H9 (cell line): ENCODE results near the gene TGFBR1. TPM values are rescaled to one million over a fixed set of nuclear protein-coding genes. Genes with fewer than 3 reads are reported as not detected.
A peak's percentile ranks its signal among the peaks of the same experiment; 100 is the strongest.

Experiments
- DNase-seq: peaks from one replicate; pipeline ENCODE4 v3.0.0-alpha.2; 2017
- H2AFZ ChIP-seq: one replicate; pipeline ENCODE4 v1.6.1; 2013; ENCODE audit warnings: mild to moderate bottlenecking, low read length, control low read depth, moderate library complexity
- H2AK5ac ChIP-seq: 2 replicates; pipeline ENCODE4 v1.6.1; 2013; ENCODE audit warnings: low read length, control low read depth, mixed read lengths; ENCODE audit not compliant: insufficient read length
- H2BK120ac ChIP-seq: one replicate; pipeline ENCODE4 v1.6.1; 2013; ENCODE audit warnings: low read depth, mild to moderate bottlenecking, low read length, control low read depth, inconsistent platforms; ENCODE audit not compliant: poor library complexity, severe bottlenecking
- H2BK12ac ChIP-seq: 2 replicates; pipeline ENCODE4 v1.6.1; 2013; ENCODE audit warnings: low read length, control low read depth, mixed read lengths, low read depth; ENCODE audit not compliant: insufficient read length
- H2BK15ac ChIP-seq: 2 replicates; pipeline ENCODE4 v1.6.1; 2013; ENCODE audit warnings: low read depth, low read length, control low read depth
- H2BK20ac ChIP-seq: one replicate; pipeline ENCODE4 v1.6.1; 2013; ENCODE audit warnings: low read depth, mild to moderate bottlenecking, low read length, control low read depth, inconsistent platforms; ENCODE audit not compliant: poor library complexity, severe bottlenecking
- H2BK5ac ChIP-seq: 2 replicates; pipeline ENCODE4 v1.6.1; 2013; ENCODE audit warnings: low read length, control low read depth, mixed read lengths; ENCODE audit not compliant: insufficient read length
- H3K14ac ChIP-seq: 2 replicates; pipeline ENCODE4 v1.6.1; 2013; ENCODE audit warnings: low read length, control low read depth; ENCODE audit not compliant: insufficient read depth
- H3K18ac ChIP-seq: 2 replicates; pipeline ENCODE4 v1.6.1; 2013; ENCODE audit warnings: low read depth, mild to moderate bottlenecking, mixed read lengths, low read length, control low read depth; ENCODE audit not compliant: insufficient read length
- H3K23ac ChIP-seq: 2 replicates; pipeline ENCODE4 v1.6.1; 2013; ENCODE audit warnings: low read length, control low read depth, mixed read lengths, low read depth; ENCODE audit not compliant: insufficient read length
- H3K23me2 ChIP-seq: 2 replicates; pipeline ENCODE4 v1.6.1; 2013; ENCODE audit warnings: low read depth, mild to moderate bottlenecking, mixed read lengths, low read length, control low read depth; ENCODE audit not compliant: insufficient read length, poor library complexity, severe bottlenecking
- H3K27ac ChIP-seq: 2 replicates; pipeline ENCODE4 v1.5.1; 2013; ENCODE audit warnings: low read length, control low read depth, mixed read lengths, low read depth; ENCODE audit not compliant: insufficient read length
- H3K27me3 ChIP-seq: 2 replicates; pipeline ENCODE4 v1.6.1; 2013; ENCODE audit warnings: low read length, control low read depth, inconsistent platforms; ENCODE audit not compliant: insufficient read depth
- H3K4ac ChIP-seq: 2 replicates; pipeline ENCODE4 v1.6.1; 2013; ENCODE audit warnings: low read depth, mild to moderate bottlenecking, control low read depth, inconsistent platforms, low read length, moderate library complexity
- H3K4me1 ChIP-seq: 2 replicates; pipeline ENCODE4 v1.6.1; 2013; ENCODE audit warnings: low read length, control low read depth, inconsistent platforms; ENCODE audit not compliant: insufficient read depth
- H3K4me2 ChIP-seq: 2 replicates; pipeline ENCODE4 v1.6.1; 2013; ENCODE audit warnings: low read length, control low read depth, mixed read lengths; ENCODE audit not compliant: insufficient read length, insufficient read depth
- H3K56ac ChIP-seq: 2 replicates; pipeline ENCODE4 v1.6.1; 2013; ENCODE audit warnings: low read depth, mild to moderate bottlenecking, mixed read lengths, low read length, control low read depth; ENCODE audit not compliant: insufficient read length
- H3K79me1 ChIP-seq: 2 replicates; pipeline ENCODE4 v1.6.1; 2013; ENCODE audit warnings: low read depth, mild to moderate bottlenecking, moderate library complexity, low read length, control low read depth, inconsistent platforms; ENCODE audit not compliant: insufficient read depth, poor library complexity, severe bottlenecking
- H3K79me2 ChIP-seq: 2 replicates; pipeline ENCODE4 v1.6.1; 2013; ENCODE audit warnings: low read length, control low read depth, inconsistent platforms; ENCODE audit not compliant: insufficient read depth
- H3K9ac ChIP-seq: 2 replicates; pipeline ENCODE4 v1.6.1; 2013; ENCODE audit warnings: low read length, control low read depth, mixed read lengths; ENCODE audit not compliant: insufficient read length; ENCODE audit errors: extremely low read depth
- H3K9me3 ChIP-seq: one replicate; pipeline ENCODE4 v1.6.1; 2013; ENCODE audit warnings: low read depth, low read length, inconsistent platforms; ENCODE audit not compliant: control insufficient read depth
- H3T11ph ChIP-seq: one replicate; pipeline ENCODE4 v1.6.1; 2013; ENCODE audit warnings: mild to moderate bottlenecking, low read length, control low read depth, inconsistent platforms
- H4K20me1 ChIP-seq: one replicate; pipeline ENCODE4 v1.6.1; 2013; ENCODE audit not compliant: control insufficient read depth, insufficient read length, insufficient read depth
- H4K5ac ChIP-seq: 2 replicates; pipeline ENCODE4 v1.6.1; 2013; ENCODE audit warnings: low read depth, mild to moderate bottlenecking, mixed read lengths, low read length, control low read depth; ENCODE audit not compliant: insufficient read length
- H4K8ac ChIP-seq: replicated peaks from 2 replicates; pipeline ENCODE4 v1.6.1; 2013; ENCODE audit warnings: low read length, control low read depth, mixed read lengths, low read depth; ENCODE audit not compliant: insufficient read length
- H4K91ac ChIP-seq: 2 replicates; pipeline ENCODE4 v1.6.1; 2013; ENCODE audit warnings: low read depth, mild to moderate bottlenecking, moderate library complexity, mixed read lengths, low read length, control low read depth; ENCODE audit not compliant: insufficient read length
- H3K27ac Mint-ChIP-seq, 3 experiments: 2 replicates in 2 of 3; 3 replicates in 1 of 3; pipeline ENCODE4 v1.8.0; 2020 to 2021; ENCODE audit warnings: mixed read lengths in 3 of 3, mild to moderate bottlenecking in 1 of 3, moderate library complexity in 1 of 3
- H3K27me3 Mint-ChIP-seq: 2 replicates; pipeline ENCODE4 v1.8.0; 2021; ENCODE audit warnings: low read depth, mild to moderate bottlenecking, moderate library complexity, mixed read lengths
- H3K36me3 Mint-ChIP-seq, 3 experiments: 2 replicates in 2 of 3; 3 replicates in 1 of 3; pipeline ENCODE4 v1.8.0; 2020 to 2021; ENCODE audit warnings: low read depth in 3 of 3, mixed read lengths in 3 of 3; ENCODE audit not compliant: insufficient read depth in 1 of 3
- H3K4me1 Mint-ChIP-seq, 2 experiments: 2 replicates each; pipeline ENCODE4 v1.8.0; 2020; ENCODE audit warnings: mixed read lengths in 2 of 2
- H3K4me3 Mint-ChIP-seq, 2 experiments: 2 replicates in 1 of 2; 3 replicates in 1 of 2; pipeline ENCODE4 v1.8.0; 2020 to 2021; ENCODE audit warnings: mild to moderate bottlenecking in 2 of 2, mixed read lengths in 2 of 2, moderate library complexity in 1 of 2
- H3K9me3 Mint-ChIP-seq, 2 experiments: 2 replicates in 1 of 2; 3 replicates in 1 of 2; pipeline ENCODE4 v1.8.0; 2020; ENCODE audit warnings: mild to moderate bottlenecking in 2 of 2, mixed read lengths in 2 of 2, moderate library complexity in 1 of 2
- CTCF ChIP-seq: fragments of 200-600 bp; sonication (generic); conservative IDR thresholded peaks from 3 replicates; pipeline ENCODE4 v1.8.0; 2021; ENCODE audit warnings: antibody characterized with exemption, mild to moderate bottlenecking
- WGBS: extraction: QIAGEN DNeasy Blood & Tissue Kit; methylation state at CpG from one replicate; pipeline ENCODE4 v1.1.7; 2013; ENCODE audit warnings: missing lambda C conversion rate, low lambda C conversion rate, mixed read lengths; ENCODE audit not compliant: insufficient read length; ENCODE audit errors: extremely low coverage; 5-methylcytosine and 5-hydroxymethylcytosine counted together
- total RNA-seq: library from RNA; stranded (reverse); gene quantifications from 2 replicates; pipeline ENCODE4 v1.2.1, GENCODE V29; 2021

TGFBR1 gene
- total RNA-seq, 1 experiment from 2014 or later: 59.3 TPM

- Mint-ChIP-seq H3K27ac (peak overlapping the region in 2 of 3 experiments; percentile 26 to 27; a peak in 3 of 7 replicates), H3K4me3 (peak overlapping the region in 1 of 2 experiments; percentile 15; a peak in 1 of 5 replicates), H3K4me1 (peaks cover 69 to 79% of the 10 kb centered on the region in 2 experiments), H3K9me3 (peaks cover 0 to 2% of the 10 kb centered on the region in 2 experiments; a peak in 1 of 5 replicates), H3K27me3 (no peaks in the 10 kb centered on the region; the same call in 1 of the 2 replicates), H3K36me3 (no peaks in the 10 kb centered on the region)
- Histone ChIP-seq H3K27ac (no peak overlapping the region), H2BK120ac (no peak overlapping the region), H2BK20ac (no peak overlapping the region), H3K79me1 (no peaks in the 10 kb centered on the region), H3K18ac (no peak overlapping the region), H2BK12ac (no peak overlapping the region), H3K79me2 (no peaks in the 10 kb centered on the region), H4K5ac (no peak overlapping the region), H2BK5ac (no peak overlapping the region), H2AK5ac (no peak overlapping the region), H4K20me1 (no peaks in the 10 kb centered on the region), H3K4me2 (no peak overlapping the region), H3K23ac (no peak overlapping the region), H2BK15ac (no peak overlapping the region), H4K8ac (no peak overlapping the region), H3K14ac (no peak overlapping the region), H3K4ac (no peak overlapping the region), H3K23me2 (no peaks in the 10 kb centered on the region), H3K9ac (no peak overlapping the region), H3K27me3 (no peaks in the 10 kb centered on the region), H2AFZ (no peak overlapping the region), H3K4me1 (peaks cover 4% of the 10 kb centered on the region), H3K56ac (no peak overlapping the region), H3T11ph (no peak overlapping the region), H3K9me3 (no peaks in the 10 kb centered on the region), H4K91ac (no peak overlapping the region)
- no CpG with 5 or more reads among the region's 10 CpGs for WGBS
- no peak for DNase-seq
- no peak for TF ChIP-seq CTCF
Measured at GRCh38 chr9:99172124-99173091, 67.5 kb downstream of the TGFBR1 start.
